H9 (cell line): Measurements from ENCODE around the gene PBOV1. TPM values are rescaled to one million over a fixed set of nuclear protein-coding genes. Genes with fewer than 3 reads are reported as not detected.

Source experiments
- DNase-seq: peaks from one replicate; pipeline ENCODE4 v3.0.0-alpha.2; 2017
- H2AFZ ChIP-seq: one replicate; pipeline ENCODE4 v1.6.1; 2013; ENCODE audit warnings: mild to moderate bottlenecking, low read length, control low read depth, moderate library complexity
- H2AK5ac ChIP-seq: 2 replicates; pipeline ENCODE4 v1.6.1; 2013; ENCODE audit warnings: low read length, control low read depth, mixed read lengths; ENCODE audit not compliant: insufficient read length
- H2BK120ac ChIP-seq: one replicate; pipeline ENCODE4 v1.6.1; 2013; ENCODE audit warnings: low read depth, mild to moderate bottlenecking, low read length, control low read depth, inconsistent platforms; ENCODE audit not compliant: poor library complexity, severe bottlenecking
- H2BK12ac ChIP-seq: 2 replicates; pipeline ENCODE4 v1.6.1; 2013; ENCODE audit warnings: low read length, control low read depth, mixed read lengths, low read depth; ENCODE audit not compliant: insufficient read length
- H2BK15ac ChIP-seq: 2 replicates; pipeline ENCODE4 v1.6.1; 2013; ENCODE audit warnings: low read depth, low read length, control low read depth
- H2BK20ac ChIP-seq: one replicate; pipeline ENCODE4 v1.6.1; 2013; ENCODE audit warnings: low read depth, mild to moderate bottlenecking, low read length, control low read depth, inconsistent platforms; ENCODE audit not compliant: poor library complexity, severe bottlenecking
- H2BK5ac ChIP-seq: 2 replicates; pipeline ENCODE4 v1.6.1; 2013; ENCODE audit warnings: low read length, control low read depth, mixed read lengths; ENCODE audit not compliant: insufficient read length
- H3K14ac ChIP-seq: 2 replicates; pipeline ENCODE4 v1.6.1; 2013; ENCODE audit warnings: low read length, control low read depth; ENCODE audit not compliant: insufficient read depth
- H3K18ac ChIP-seq: 2 replicates; pipeline ENCODE4 v1.6.1; 2013; ENCODE audit warnings: low read depth, mild to moderate bottlenecking, mixed read lengths, low read length, control low read depth; ENCODE audit not compliant: insufficient read length
- H3K23ac ChIP-seq: 2 replicates; pipeline ENCODE4 v1.6.1; 2013; ENCODE audit warnings: low read length, control low read depth, mixed read lengths, low read depth; ENCODE audit not compliant: insufficient read length
- H3K23me2 ChIP-seq: 2 replicates; pipeline ENCODE4 v1.6.1; 2013; ENCODE audit warnings: low read depth, mild to moderate bottlenecking, mixed read lengths, low read length, control low read depth; ENCODE audit not compliant: insufficient read length, poor library complexity, severe bottlenecking
- H3K27ac ChIP-seq: 2 replicates; pipeline ENCODE4 v1.5.1; 2013; ENCODE audit warnings: low read length, control low read depth, mixed read lengths, low read depth; ENCODE audit not compliant: insufficient read length
- H3K27me3 ChIP-seq: 2 replicates; pipeline ENCODE4 v1.6.1; 2013; ENCODE audit warnings: low read length, control low read depth, inconsistent platforms; ENCODE audit not compliant: insufficient read depth
- H3K4ac ChIP-seq: 2 replicates; pipeline ENCODE4 v1.6.1; 2013; ENCODE audit warnings: low read depth, mild to moderate bottlenecking, control low read depth, inconsistent platforms, low read length, moderate library complexity
- H3K4me1 ChIP-seq: 2 replicates; pipeline ENCODE4 v1.6.1; 2013; ENCODE audit warnings: low read length, control low read depth, inconsistent platforms; ENCODE audit not compliant: insufficient read depth
- H3K4me2 ChIP-seq: 2 replicates; pipeline ENCODE4 v1.6.1; 2013; ENCODE audit warnings: low read length, control low read depth, mixed read lengths; ENCODE audit not compliant: insufficient read length, insufficient read depth
- H3K56ac ChIP-seq: 2 replicates; pipeline ENCODE4 v1.6.1; 2013; ENCODE audit warnings: low read depth, mild to moderate bottlenecking, mixed read lengths, low read length, control low read depth; ENCODE audit not compliant: insufficient read length
- H3K79me1 ChIP-seq: 2 replicates; pipeline ENCODE4 v1.6.1; 2013; ENCODE audit warnings: low read depth, mild to moderate bottlenecking, moderate library complexity, low read length, control low read depth, inconsistent platforms; ENCODE audit not compliant: insufficient read depth, poor library complexity, severe bottlenecking
- H3K79me2 ChIP-seq: 2 replicates; pipeline ENCODE4 v1.6.1; 2013; ENCODE audit warnings: low read length, control low read depth, inconsistent platforms; ENCODE audit not compliant: insufficient read depth
- H3K9ac ChIP-seq: 2 replicates; pipeline ENCODE4 v1.6.1; 2013; ENCODE audit warnings: low read length, control low read depth, mixed read lengths; ENCODE audit not compliant: insufficient read length; ENCODE audit errors: extremely low read depth
- H3K9me3 ChIP-seq: one replicate; pipeline ENCODE4 v1.6.1; 2013; ENCODE audit warnings: low read depth, low read length, inconsistent platforms; ENCODE audit not compliant: control insufficient read depth
- H3T11ph ChIP-seq: one replicate; pipeline ENCODE4 v1.6.1; 2013; ENCODE audit warnings: mild to moderate bottlenecking, low read length, control low read depth, inconsistent platforms
- H4K20me1 ChIP-seq: one replicate; pipeline ENCODE4 v1.6.1; 2013; ENCODE audit not compliant: control insufficient read depth, insufficient read length, insufficient read depth
- H4K5ac ChIP-seq: 2 replicates; pipeline ENCODE4 v1.6.1; 2013; ENCODE audit warnings: low read depth, mild to moderate bottlenecking, mixed read lengths, low read length, control low read depth; ENCODE audit not compliant: insufficient read length
- H4K8ac ChIP-seq: replicated peaks from 2 replicates; pipeline ENCODE4 v1.6.1; 2013; ENCODE audit warnings: low read length, control low read depth, mixed read lengths, low read depth; ENCODE audit not compliant: insufficient read length
- H4K91ac ChIP-seq: 2 replicates; pipeline ENCODE4 v1.6.1; 2013; ENCODE audit warnings: low read depth, mild to moderate bottlenecking, moderate library complexity, mixed read lengths, low read length, control low read depth; ENCODE audit not compliant: insufficient read length
- H3K27ac Mint-ChIP-seq, 3 experiments: 2 replicates in 2 of 3; 3 replicates in 1 of 3; pipeline ENCODE4 v1.8.0; 2020 to 2021; ENCODE audit warnings: mixed read lengths in 3 of 3, mild to moderate bottlenecking in 1 of 3, moderate library complexity in 1 of 3
- H3K27me3 Mint-ChIP-seq: 2 replicates; pipeline ENCODE4 v1.8.0; 2021; ENCODE audit warnings: low read depth, mild to moderate bottlenecking, moderate library complexity, mixed read lengths
- H3K36me3 Mint-ChIP-seq, 3 experiments: 2 replicates in 2 of 3; 3 replicates in 1 of 3; pipeline ENCODE4 v1.8.0; 2020 to 2021; ENCODE audit warnings: low read depth in 3 of 3, mixed read lengths in 3 of 3; ENCODE audit not compliant: insufficient read depth in 1 of 3
- H3K4me1 Mint-ChIP-seq, 2 experiments: 2 replicates each; pipeline ENCODE4 v1.8.0; 2020; ENCODE audit warnings: mixed read lengths in 2 of 2
- H3K4me3 Mint-ChIP-seq, 2 experiments: 2 replicates in 1 of 2; 3 replicates in 1 of 2; pipeline ENCODE4 v1.8.0; 2020 to 2021; ENCODE audit warnings: mild to moderate bottlenecking in 2 of 2, mixed read lengths in 2 of 2, moderate library complexity in 1 of 2
- H3K9me3 Mint-ChIP-seq, 2 experiments: 2 replicates in 1 of 2; 3 replicates in 1 of 2; pipeline ENCODE4 v1.8.0; 2020; ENCODE audit warnings: mild to moderate bottlenecking in 2 of 2, mixed read lengths in 2 of 2, moderate library complexity in 1 of 2
- WGBS: extraction: QIAGEN DNeasy Blood & Tissue Kit; methylation state at CpG from one replicate; pipeline ENCODE4 v1.1.7; 2013; ENCODE audit warnings: missing lambda C conversion rate, low lambda C conversion rate, mixed read lengths; ENCODE audit not compliant: insufficient read length; ENCODE audit errors: extremely low coverage; 5-methylcytosine and 5-hydroxymethylcytosine counted together
- long read RNA-seq: library from polyadenylated mRNA; unstranded; transcript quantifications from one replicate; pipeline ENCODE4 v2.0.0, GENCODE V29; 2020
- total RNA-seq: library from RNA; stranded (reverse); gene quantifications from 2 replicates; pipeline ENCODE4 v1.2.1, GENCODE V29; 2021
- TF ChIP-seq, protein P1 (sequence below): fragments of 200-600 bp; sonication (generic); conservative IDR thresholded peaks from 3 replicates; pipeline ENCODE4 v1.8.0; 2021; ENCODE audit warnings: antibody characterized with exemption, mild to moderate bottlenecking

PBOV1 gene
- not detected in 2 replicates for total RNA-seq
- long read RNA-seq = 0 reads

DNA sequence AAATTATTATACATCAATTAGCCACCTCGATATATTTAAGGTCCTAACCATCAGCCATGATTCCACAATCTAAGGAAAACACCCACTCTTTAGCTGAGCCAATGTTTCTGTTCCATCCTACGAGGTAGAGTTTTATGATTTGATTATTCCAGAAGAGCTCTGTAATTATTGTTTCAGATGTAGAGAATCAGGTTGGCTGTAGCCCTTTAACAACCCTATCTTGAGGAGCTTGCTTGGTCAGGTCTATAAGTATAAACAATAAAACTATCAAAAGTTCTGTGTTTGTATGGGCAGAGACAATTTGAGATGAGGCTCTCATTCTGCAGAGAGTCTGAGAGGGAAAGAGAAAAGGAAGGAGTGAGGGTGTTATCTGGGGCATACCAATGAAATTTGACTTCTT lies at the start of gene PBOV1:
TSS of gene PBOV1 (minus strand) at position 43 of the 400 bp plus-strand sequence. CDS start 96 bp downstream, outside the sequence.
- Mint-ChIP-seq H3K4me3 (no peak within 1 kb of the TSS), H3K27ac (peak within 1 kb of the TSS in 1 of 3 experiments; percentile 27; a peak in 3 of 7 replicates), H3K36me3 (no peaks in the 10 kb centered on the region), H3K4me1 (peaks cover 5 to 7% of the 10 kb centered on the region in 2 experiments; a peak in 3 of 4 replicates), H3K9me3 (no peaks in the 10 kb centered on the region), H3K27me3 (no peaks in the 10 kb centered on the region)
- H3K27ac ChIP-seq = no peak within 1 kb of the TSS
- no peak within 1 kb of the TSS for H3K4ac ChIP-seq
- H3K23me2 ChIP-seq = no peaks in the 10 kb centered on the region
- no peak within 1 kb of the TSS for H3K4me2 ChIP-seq
- no peak within 1 kb of the TSS for H3T11ph ChIP-seq
- TF ChIP-seq, protein P1, sequence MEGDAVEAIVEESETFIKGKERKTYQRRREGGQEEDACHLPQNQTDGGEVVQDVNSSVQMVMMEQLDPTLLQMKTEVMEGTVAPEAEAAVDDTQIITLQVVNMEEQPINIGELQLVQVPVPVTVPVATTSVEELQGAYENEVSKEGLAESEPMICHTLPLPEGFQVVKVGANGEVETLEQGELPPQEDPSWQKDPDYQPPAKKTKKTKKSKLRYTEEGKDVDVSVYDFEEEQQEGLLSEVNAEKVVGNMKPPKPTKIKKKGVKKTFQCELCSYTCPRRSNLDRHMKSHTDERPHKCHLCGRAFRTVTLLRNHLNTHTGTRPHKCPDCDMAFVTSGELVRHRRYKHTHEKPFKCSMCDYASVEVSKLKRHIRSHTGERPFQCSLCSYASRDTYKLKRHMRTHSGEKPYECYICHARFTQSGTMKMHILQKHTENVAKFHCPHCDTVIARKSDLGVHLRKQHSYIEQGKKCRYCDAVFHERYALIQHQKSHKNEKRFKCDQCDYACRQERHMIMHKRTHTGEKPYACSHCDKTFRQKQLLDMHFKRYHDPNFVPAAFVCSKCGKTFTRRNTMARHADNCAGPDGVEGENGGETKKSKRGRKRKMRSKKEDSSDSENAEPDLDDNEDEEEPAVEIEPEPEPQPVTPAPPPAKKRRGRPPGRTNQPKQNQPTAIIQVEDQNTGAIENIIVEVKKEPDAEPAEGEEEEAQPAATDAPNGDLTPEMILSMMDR = no peak
- H3K79me1 ChIP-seq = no peaks in the 10 kb centered on the region
- no peaks in the 10 kb centered on the region for H4K20me1 ChIP-seq
- WGBS = no CpG with 5 or more reads among the region's 2 CpGs
- no peak within 1 kb of the TSS for H2BK12ac ChIP-seq
- no peak within 1 kb of the TSS for H2AK5ac ChIP-seq
- H3K4me1 ChIP-seq = no peaks in the 10 kb centered on the region
- no peak within 1 kb of the TSS for H3K9ac ChIP-seq
- H3K9me3 ChIP-seq = no peaks in the 10 kb centered on the region
- H4K5ac ChIP-seq = no peak within 1 kb of the TSS
- H2BK5ac ChIP-seq = no peak within 1 kb of the TSS
- H3K79me2 ChIP-seq = no peaks in the 10 kb centered on the region
- H4K91ac ChIP-seq = no peak within 1 kb of the TSS
- H3K56ac ChIP-seq = no peak within 1 kb of the TSS
- no peak within 1 kb of the TSS for H4K8ac ChIP-seq
- no peak within 1 kb of the TSS; the same call in 1 of the 2 replicates for H3K14ac ChIP-seq
- H2BK15ac ChIP-seq = no peak within 1 kb of the TSS
- H3K27me3 ChIP-seq = no peaks in the 10 kb centered on the region
- no peak within 1 kb of the TSS for H2BK20ac ChIP-seq
- H3K18ac ChIP-seq = no peak within 1 kb of the TSS
- DNase-seq = no peak
- no peak within 1 kb of the TSS for H2BK120ac ChIP-seq
- H2AFZ ChIP-seq = no peak within 1 kb of the TSS
- no peak within 1 kb of the TSS for H3K23ac ChIP-seq
